HepG2 (cell line): ENCODE data around the gene RTEL1. TPM values are rescaled to one million over a fixed set of nuclear protein-coding genes. Genes with fewer than 3 reads are reported as not detected.

Source experiments
- GLI4 ChIP-seq: sonication (generic); formaldehyde crosslinking; IDR thresholded peaks from 2 replicates; pipeline ENCODE4 v1.5.1; 2020; ENCODE audit warnings: missing genetic modification reagents, mild to moderate bottlenecking, moderate library complexity, borderline replicate concordance
- HNF1B ChIP-seq: sonication (generic); formaldehyde crosslinking; IDR thresholded peaks from 2 replicates; pipeline ENCODE4 v1.5.1; 2020; ENCODE audit warnings: mild to moderate bottlenecking, moderate library complexity, missing genetic modification reagents
- HOXD1 ChIP-seq: sonication (generic); formaldehyde crosslinking; IDR thresholded peaks from 2 replicates; pipeline ENCODE4 v1.5.0; 2020; ENCODE audit warnings: missing genetic modification reagents
- MAF1 ChIP-seq: sonication (generic); formaldehyde crosslinking; IDR thresholded peaks from 2 replicates; pipeline ENCODE4 v1.5.0; 2020; ENCODE audit warnings: missing genetic modification reagents, borderline replicate concordance
- MYC ChIP-seq: sonication (generic); formaldehyde crosslinking; IDR thresholded peaks from 2 replicates; pipeline ENCODE4 v1.9.0; 2021; ENCODE audit warnings: missing genetic modification reagents, borderline replicate concordance
- NCOA1 ChIP-seq: sonication (generic); formaldehyde crosslinking; IDR thresholded peaks from 2 replicates; pipeline ENCODE4 v1.9.0; 2021; ENCODE audit warnings: missing genetic modification reagents
- SAFB2 ChIP-seq: sonication (generic); formaldehyde crosslinking; IDR thresholded peaks from 2 replicates; pipeline ENCODE4 v1.5.1; 2020; ENCODE audit warnings: missing genetic modification reagents, low read depth, mild to moderate bottlenecking, borderline replicate concordance
- ZBTB3 ChIP-seq: sonication (generic); formaldehyde crosslinking; IDR thresholded peaks from 2 replicates; pipeline ENCODE4 v1.4.0; 2020; ENCODE audit warnings: low read depth, mild to moderate bottlenecking, moderate library complexity, missing genetic modification reagents, borderline replicate concordance
- ZNF234 ChIP-seq: sonication (generic); formaldehyde crosslinking; conservative IDR thresholded peaks from 2 replicates; pipeline ENCODE4 v1.5.1; 2020; ENCODE audit warnings: mild to moderate bottlenecking, missing genetic modification reagents
- ZNF407 ChIP-seq: sonication (generic); formaldehyde crosslinking; IDR thresholded peaks from one replicate; pipeline ENCODE4 v1.5.1; 2020; ENCODE audit warnings: mild to moderate bottlenecking, missing genetic modification reagents; ENCODE audit errors: not compliant biosample characterization
- ZNF557 ChIP-seq: sonication (generic); formaldehyde crosslinking; IDR thresholded peaks from 2 replicates; pipeline ENCODE4 v1.4.0; 2020; ENCODE audit warnings: missing genetic modification reagents
- ZNF589 ChIP-seq: sonication (generic); formaldehyde crosslinking; conservative IDR thresholded peaks from 2 replicates; pipeline ENCODE4 v1.8.0; 2022; ENCODE audit warnings: mild to moderate bottlenecking, moderate library complexity, missing genetic modification reagents
- polyA plus RNA-seq, 8 experiments: library from polyadenylated mRNA; depleted of rRNA in 3 of 8; stranded (reverse) in 7 of 8; unstranded in 1 of 8; fragments of >200 nt; fragmentation: Illumina TruSeq in 4 of 8; extraction: Trizol in 4 of 8; gene quantifications; 2 replicates each; pipeline versions ENCODE4 v1.2.1 to v1.2.3, GENCODE V29; 2011 to 2016; ENCODE audit warnings: low read depth in 4 of 8, missing spikeins in 1 of 8, mixed read lengths in 1 of 8; ENCODE audit not compliant: insufficient read depth in 1 of 8
- total RNA-seq, 5 experiments: library from RNA; depleted of rRNA; stranded (reverse); fragments of >200 nt; fragmentation: Illumina TruSeq; extraction: Trizol; gene quantifications; 2 replicates each; pipeline ENCODE4 v1.2.3, GENCODE V29; 2016; ENCODE audit warnings: low read depth in 1 of 5
- TF ChIP-seq, protein P1 (sequence below): sonication (generic); formaldehyde crosslinking; IDR thresholded peaks from 2 replicates; pipeline ENCODE4 v1.5.1; 2020; ENCODE audit warnings: missing genetic modification reagents, mild to moderate bottlenecking, borderline replicate concordance
- TF ChIP-seq, protein P2 (sequence below): sonication (generic); formaldehyde crosslinking; conservative IDR thresholded peaks from 2 replicates; pipeline ENCODE4 v1.4.0; 2020; ENCODE audit warnings: missing genetic modification reagents

RTEL1 gene
- total and polyA plus RNA-seq, 2 of the 13 experiments (the other 11 are each of a cell fraction or from before 2014, with no cell fraction given), result 21.8 to 36.4 TPM

GRCh38 chr20:63626424-63627128, 31.5 kb upstream of the RTEL1 start, which contains the start of gene GMEB2 (continued):
- TF ChIP-seq, protein P1, sequence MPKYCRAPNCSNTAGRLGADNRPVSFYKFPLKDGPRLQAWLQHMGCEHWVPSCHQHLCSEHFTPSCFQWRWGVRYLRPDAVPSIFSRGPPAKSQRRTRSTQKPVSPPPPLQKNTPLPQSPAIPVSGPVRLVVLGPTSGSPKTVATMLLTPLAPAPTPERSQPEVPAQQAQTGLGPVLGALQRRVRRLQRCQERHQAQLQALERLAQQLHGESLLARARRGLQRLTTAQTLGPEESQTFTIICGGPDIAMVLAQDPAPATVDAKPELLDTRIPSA, result peak; percentile 76; the same call in 1 of the 2 replicates
- TF ChIP-seq SAFB2 (CRISPR knock-in tag), result peak; percentile 83
- peak; percentile 86; the same call in 1 of the 2 replicates for TF ChIP-seq GLI4 (CRISPR knock-in tag)
- TF ChIP-seq ZNF557 (CRISPR knock-in tag), result 0 out of 2 replicates have a peak, but pooled peaks have one; percentile 15
- TF ChIP-seq ZNF589 (CRISPR knock-in tag), result peak; percentile 74; the same call in 1 of the 2 replicates
- no peak for TF ChIP-seq ZBTB3 (CRISPR knock-in tag)
- 0 out of 2 replicates have a peak, but pooled peaks have one; percentile 16 for TF ChIP-seq MAF1 (CRISPR knock-in tag)
- 0 out of 2 replicates have a peak, but pooled peaks have one; percentile 43 for TF ChIP-seq HOXD1 (CRISPR knock-in tag)
- peak; percentile 54 for TF ChIP-seq ZNF407 (CRISPR knock-in tag)
- no peak for TF ChIP-seq NCOA1 (CRISPR knock-in tag)
- 0 out of 2 replicates have a peak, but pooled peaks have one; percentile 54 for TF ChIP-seq HNF1B (CRISPR knock-in tag)
- peak; percentile 80 for TF ChIP-seq MYC (CRISPR knock-in tag)
- TF ChIP-seq, protein P2, sequence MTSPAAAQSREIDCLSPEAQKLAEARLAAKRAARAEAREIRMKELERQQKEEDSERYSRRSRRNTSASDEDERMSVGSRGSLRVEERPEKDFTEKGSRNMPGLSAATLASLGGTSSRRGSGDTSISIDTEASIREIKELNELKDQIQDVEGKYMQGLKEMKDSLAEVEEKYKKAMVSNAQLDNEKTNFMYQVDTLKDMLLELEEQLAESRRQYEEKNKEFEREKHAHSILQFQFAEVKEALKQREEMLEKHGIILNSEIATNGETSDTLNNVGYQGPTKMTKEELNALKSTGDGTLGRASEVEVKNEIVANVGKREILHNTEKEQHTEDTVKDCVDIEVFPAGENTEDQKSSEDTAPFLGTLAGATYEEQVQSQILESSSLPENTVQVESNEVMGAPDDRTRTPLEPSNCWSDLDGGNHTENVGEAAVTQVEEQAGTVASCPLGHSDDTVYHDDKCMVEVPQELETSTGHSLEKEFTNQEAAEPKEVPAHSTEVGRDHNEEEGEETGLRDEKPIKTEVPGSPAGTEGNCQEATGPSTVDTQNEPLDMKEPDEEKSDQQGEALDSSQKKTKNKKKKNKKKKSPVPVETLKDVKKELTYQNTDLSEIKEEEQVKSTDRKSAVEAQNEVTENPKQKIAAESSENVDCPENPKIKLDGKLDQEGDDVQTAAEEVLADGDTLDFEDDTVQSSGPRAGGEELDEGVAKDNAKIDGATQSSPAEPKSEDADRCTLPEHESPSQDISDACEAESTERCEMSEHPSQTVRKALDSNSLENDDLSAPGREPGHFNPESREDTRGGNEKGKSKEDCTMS, result no peak
- 0 out of 2 replicates have a peak, but pooled peaks have one; percentile 73 for TF ChIP-seq ZNF234
